HG03060 (cell line): ENCODE data around the gene AGBL1.
"Not testable (repeated sequence)": the region's sequence is repeated elsewhere in the genome, so short reads cannot be mapped to it uniquely, and the experiment has no call there.

Experiments
- ATAC-seq: cut with Tn5 transposase; IDR thresholded peaks from one replicate; pipeline ENCODE4 v1.9.1; 2021; ENCODE audit warnings: low read depth, moderate number of reproducible peaks; ENCODE audit not compliant: unreplicated experiment

AGBL1 gene

GRCh38 chr15:86973284-86973844 lies 893.7 kb downstream of the AGBL1 start:
- no peak for ATAC-seq

GRCh38 chr15:86988033-86988432 lies 908.4 kb downstream of the AGBL1 start:
- no peak for ATAC-seq

GRCh38 chr15:87021751-87022150 lies 942.1 kb downstream of the AGBL1 start:
- ATAC-seq = no peak

GRCh38 chr15:87031540-87032230 lies 952.0 kb downstream of the AGBL1 start:
- ATAC-seq = no peak

- ATAC-seq = no peak
Measured at GRCh38 chr15:87032295-87032694, 952.6 kb downstream of the AGBL1 start.

GRCh38 chr15:87033056-87033455 lies 953.4 kb downstream of the AGBL1 start:
- ATAC-seq = no peak

- ATAC-seq = no peak
Measured at GRCh38 chr15:87034886-87035285, 955.2 kb downstream of the AGBL1 start.

GRCh38 chr15:87038404-87038803 lies 958.7 kb downstream of the AGBL1 start:
- no peak for ATAC-seq

- not testable (repeated sequence) for ATAC-seq
Measured at GRCh38 chr15:87042619-87043018, 962.9 kb downstream of the AGBL1 start.

GRCh38 chr15:87045746-87046145 lies 966.1 kb downstream of the AGBL1 start:
- ATAC-seq = no peak

- no peak for ATAC-seq
Measured at GRCh38 chr15:87047203-87047965, 967.7 kb downstream of the AGBL1 start.
